Measurements from ENCODE around the gene KCNG2.

KCNG2 gene

GRCh38 chr18:79941473-79942119, 143.9 kb downstream of the KCNG2 start:
- no peak overlapping the region for H3K4me2 ChIP-seq (ENCODE audit: low read length)
- H3K9me2 ChIP-seq (ENCODE audit: low read depth, low read length): no peaks in the 10 kb centered on the region
- no peak overlapping the region for H2AFZ ChIP-seq (ENCODE audit: low read length)
- H3F3A ChIP-seq (ENCODE audit: insufficient read depth, low read length): no peaks in the 10 kb centered on the region
- no peak overlapping the region for H3K9ac ChIP-seq (ENCODE audit: low read length)
- H4K20me1 ChIP-seq (ENCODE audit: insufficient read depth, low read length): no peaks in the 10 kb centered on the region
- no peaks in the 10 kb centered on the region for H3K79me2 ChIP-seq (ENCODE audit: insufficient read depth, low read length)
- peaks cover 12% of the 10 kb centered on the region for H3K4me1 ChIP-seq (ENCODE audit: insufficient read depth, low read length, severe bottlenecking)
- peaks cover 54% of the 10 kb centered on the region for H3K36me3 ChIP-seq (ENCODE audit: insufficient read depth, low read length)
- no peaks in the 10 kb centered on the region for H3K9me3 ChIP-seq (ENCODE audit: low read length)
- no peak overlapping the region for H3K4me3 ChIP-seq (ENCODE audit: low read depth, low read length, poor library complexity, severe bottlenecking)
- TF ChIP-seq CTCF (IDR thresholded peaks at IDR 0.05; ENCODE audit: low read length) (no peak), EZH2 (IDR thresholded peaks at IDR 0.05; ENCODE audit: borderline replicate concordance, low read length) (no peak)
- no peak overlapping the region for H3K27ac ChIP-seq (ENCODE audit: low read depth, low read length, poor library complexity, severe bottlenecking)
- no peaks in the 10 kb centered on the region for H3K27me3 ChIP-seq (ENCODE audit: insufficient read depth, low read length)

- no peaks in the 10 kb centered on the region for H3F3A ChIP-seq (ENCODE audit: insufficient read depth, low read length)
- no peak overlapping the region for H2AFZ ChIP-seq (ENCODE audit: low read length)
- no peaks in the 10 kb centered on the region for H4K20me1 ChIP-seq (ENCODE audit: insufficient read depth, low read length)
- no peaks in the 10 kb centered on the region for H3K9me3 ChIP-seq (ENCODE audit: low read length)
- H3K27me3 ChIP-seq (ENCODE audit: insufficient read depth, low read length): no peaks in the 10 kb centered on the region
- H3K9me2 ChIP-seq (ENCODE audit: low read depth, low read length): no peaks in the 10 kb centered on the region
- no peak overlapping the region for H3K4me2 ChIP-seq (ENCODE audit: low read length)
- H3K4me3 ChIP-seq (ENCODE audit: low read depth, low read length, poor library complexity, severe bottlenecking): no peak overlapping the region
- H3K4me1 ChIP-seq (ENCODE audit: insufficient read depth, low read length, severe bottlenecking): peaks cover 18% of the 10 kb centered on the region
- no peak overlapping the region for H3K27ac ChIP-seq (ENCODE audit: low read depth, low read length, poor library complexity, severe bottlenecking)
- no peaks in the 10 kb centered on the region for H3K79me2 ChIP-seq (ENCODE audit: insufficient read depth, low read length)
- H3K9ac ChIP-seq (ENCODE audit: low read length): no peak overlapping the region
- TF ChIP-seq EZH2 (IDR thresholded peaks at IDR 0.05; ENCODE audit: borderline replicate concordance, low read length) (no peak), CTCF (IDR thresholded peaks at IDR 0.05; ENCODE audit: low read length) (no peak)
- peaks cover 47% of the 10 kb centered on the region for H3K36me3 ChIP-seq (ENCODE audit: insufficient read depth, low read length)
Measured at GRCh38 chr18:79942211-79942610, 144.5 kb downstream of the KCNG2 start.

GRCh38 chr18:79942786-79943607, 145.3 kb downstream of the KCNG2 start:
- H3K79me2 ChIP-seq (ENCODE audit: insufficient read depth, low read length): no peaks in the 10 kb centered on the region

More at GRCh38 chr18:79942786-79943607, 145.3 kb downstream of the KCNG2 start:
- Histone ChIP-seq H3K9me3 (ENCODE audit: low read length) (no peaks in the 10 kb centered on the region), H3F3A (ENCODE audit: insufficient read depth, low read length) (no peaks in the 10 kb centered on the region), H3K27me3 (ENCODE audit: insufficient read depth, low read length) (no peaks in the 10 kb centered on the region), H3K4me1 (ENCODE audit: insufficient read depth, low read length, severe bottlenecking) (peaks cover 23% of the 10 kb centered on the region), H3K36me3 (ENCODE audit: insufficient read depth, low read length) (peaks cover 45% of the 10 kb centered on the region), H3K4me3 (ENCODE audit: low read depth, low read length, poor library complexity, severe bottlenecking) (no peak overlapping the region), H3K4me2 (ENCODE audit: low read length) (no peak overlapping the region), H4K20me1 (ENCODE audit: insufficient read depth, low read length) (no peaks in the 10 kb centered on the region), H3K27ac (ENCODE audit: low read depth, low read length, poor library complexity, severe bottlenecking) (no peak overlapping the region), H3K9me2 (ENCODE audit: low read depth, low read length) (no peaks in the 10 kb centered on the region), H3K9ac (ENCODE audit: low read length) (no peak overlapping the region), H2AFZ (ENCODE audit: low read length) (no peak overlapping the region)
- TF ChIP-seq CTCF (IDR thresholded peaks at IDR 0.05; ENCODE audit: low read length) (no peak), EZH2 (IDR thresholded peaks at IDR 0.05; ENCODE audit: borderline replicate concordance, low read length) (no peak)
